Glutamatergic neuron (in vitro differentiated cells): Measurements from ENCODE around the gene PSENEN. TPM values are rescaled to one million over a fixed set of nuclear protein-coding genes. Genes with fewer than 3 reads are reported as not detected.

Experiments used
- DNase-seq: peaks from one replicate; pipeline ENCODE4 v3.0.0; 2022
- H3K27ac Mint-ChIP-seq: one replicate; pipeline ENCODE4 v1.8.0; 2020; ENCODE audit warnings: mild to moderate bottlenecking, mixed read lengths, inconsistent platforms; ENCODE audit not compliant: unreplicated experiment
- H3K27me3 Mint-ChIP-seq: one replicate; pipeline ENCODE4 v1.8.0; 2020; ENCODE audit warnings: mild to moderate bottlenecking, moderate library complexity, mixed read lengths, inconsistent platforms; ENCODE audit not compliant: unreplicated experiment
- H3K36me3 Mint-ChIP-seq: one replicate; pipeline ENCODE4 v1.8.0; 2020; ENCODE audit warnings: mild to moderate bottlenecking, mixed read lengths, inconsistent platforms; ENCODE audit not compliant: unreplicated experiment
- H3K4me1 Mint-ChIP-seq: one replicate; pipeline ENCODE4 v1.8.0; 2020; ENCODE audit warnings: mild to moderate bottlenecking, low read depth, mixed read lengths, inconsistent platforms; ENCODE audit not compliant: unreplicated experiment
- H3K4me3 Mint-ChIP-seq: one replicate; pipeline ENCODE4 v1.8.0; 2020; ENCODE audit warnings: mild to moderate bottlenecking, mixed read lengths, inconsistent platforms; ENCODE audit not compliant: unreplicated experiment
- H3K9me3 Mint-ChIP-seq: one replicate; pipeline ENCODE4 v1.8.0; 2020; ENCODE audit warnings: mild to moderate bottlenecking, moderate library complexity, mixed read lengths, inconsistent platforms; ENCODE audit not compliant: unreplicated experiment
- total RNA-seq: library from RNA; stranded (reverse); fragmentation: NEBNext Ultra II Directional; extraction: Animal tissue kit (Norgen Biotek cat#: 25700); gene quantifications from one replicate; pipeline ENCODE4 v1.2.1, GENCODE V29; 2021; ENCODE audit not compliant: unreplicated experiment
- TF ChIP-seq, protein P1 (sequence below): fragments of 200-600 bp; sonication (generic); IDR thresholded peaks from one replicate; pipeline ENCODE4 v1.5.0; 2021; ENCODE audit not compliant: partially characterized antibody, unreplicated experiment

The PSENEN gene
- total RNA-seq, 1 donor from 2014 or later: 109 TPM

DNA sequence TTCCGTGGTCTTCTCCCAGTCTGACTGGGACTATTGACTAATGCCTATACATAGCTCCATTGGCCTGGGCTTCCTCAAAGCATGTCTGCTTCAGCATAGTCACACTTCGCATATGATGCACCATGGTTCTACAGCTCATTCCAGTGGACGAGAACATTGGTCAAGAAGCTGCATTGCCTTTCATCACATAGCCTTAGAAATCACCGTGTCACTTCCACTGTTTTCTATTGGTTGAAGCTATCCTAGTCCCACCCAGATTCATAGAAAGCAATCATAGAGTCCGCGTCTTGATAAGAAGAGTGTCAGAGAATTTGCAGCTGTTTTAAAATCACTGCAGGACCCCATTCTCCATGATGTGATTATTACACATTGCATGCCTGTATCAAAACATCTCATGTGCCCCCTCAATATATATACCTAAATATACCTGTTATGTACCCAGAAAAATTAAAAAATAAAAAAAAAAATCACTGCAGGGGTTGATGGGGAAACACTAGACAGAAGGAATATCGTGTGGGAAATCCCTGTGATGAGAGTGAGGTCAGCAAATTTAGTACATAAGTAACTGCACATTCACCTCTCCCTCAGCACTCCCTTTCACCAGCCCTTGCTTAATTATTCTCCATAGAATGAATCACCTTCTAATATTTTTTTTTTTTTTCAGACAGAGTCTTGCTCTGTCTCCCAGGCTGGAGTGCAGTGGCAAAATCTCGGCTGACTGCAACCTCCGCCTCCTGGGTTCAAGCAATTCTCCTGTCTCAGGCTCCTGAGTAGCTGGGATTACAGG, 27.8 kb downstream of the PSENEN start:
- peaks cover 29% of the 10 kb centered on the region for H3K27me3 Mint-ChIP-seq
- H3K4me3 Mint-ChIP-seq: no peak overlapping the region
- peaks cover 15% of the 10 kb centered on the region for H3K9me3 Mint-ChIP-seq
- no peak overlapping the region for H3K27ac Mint-ChIP-seq
- TF ChIP-seq, protein P1, sequence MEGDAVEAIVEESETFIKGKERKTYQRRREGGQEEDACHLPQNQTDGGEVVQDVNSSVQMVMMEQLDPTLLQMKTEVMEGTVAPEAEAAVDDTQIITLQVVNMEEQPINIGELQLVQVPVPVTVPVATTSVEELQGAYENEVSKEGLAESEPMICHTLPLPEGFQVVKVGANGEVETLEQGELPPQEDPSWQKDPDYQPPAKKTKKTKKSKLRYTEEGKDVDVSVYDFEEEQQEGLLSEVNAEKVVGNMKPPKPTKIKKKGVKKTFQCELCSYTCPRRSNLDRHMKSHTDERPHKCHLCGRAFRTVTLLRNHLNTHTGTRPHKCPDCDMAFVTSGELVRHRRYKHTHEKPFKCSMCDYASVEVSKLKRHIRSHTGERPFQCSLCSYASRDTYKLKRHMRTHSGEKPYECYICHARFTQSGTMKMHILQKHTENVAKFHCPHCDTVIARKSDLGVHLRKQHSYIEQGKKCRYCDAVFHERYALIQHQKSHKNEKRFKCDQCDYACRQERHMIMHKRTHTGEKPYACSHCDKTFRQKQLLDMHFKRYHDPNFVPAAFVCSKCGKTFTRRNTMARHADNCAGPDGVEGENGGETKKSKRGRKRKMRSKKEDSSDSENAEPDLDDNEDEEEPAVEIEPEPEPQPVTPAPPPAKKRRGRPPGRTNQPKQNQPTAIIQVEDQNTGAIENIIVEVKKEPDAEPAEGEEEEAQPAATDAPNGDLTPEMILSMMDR: no peak
- H3K36me3 Mint-ChIP-seq: peaks cover 12% of the 10 kb centered on the region
- DNase-seq: no peak
- peaks cover 19% of the 10 kb centered on the region for H3K4me1 Mint-ChIP-seq

DNA sequence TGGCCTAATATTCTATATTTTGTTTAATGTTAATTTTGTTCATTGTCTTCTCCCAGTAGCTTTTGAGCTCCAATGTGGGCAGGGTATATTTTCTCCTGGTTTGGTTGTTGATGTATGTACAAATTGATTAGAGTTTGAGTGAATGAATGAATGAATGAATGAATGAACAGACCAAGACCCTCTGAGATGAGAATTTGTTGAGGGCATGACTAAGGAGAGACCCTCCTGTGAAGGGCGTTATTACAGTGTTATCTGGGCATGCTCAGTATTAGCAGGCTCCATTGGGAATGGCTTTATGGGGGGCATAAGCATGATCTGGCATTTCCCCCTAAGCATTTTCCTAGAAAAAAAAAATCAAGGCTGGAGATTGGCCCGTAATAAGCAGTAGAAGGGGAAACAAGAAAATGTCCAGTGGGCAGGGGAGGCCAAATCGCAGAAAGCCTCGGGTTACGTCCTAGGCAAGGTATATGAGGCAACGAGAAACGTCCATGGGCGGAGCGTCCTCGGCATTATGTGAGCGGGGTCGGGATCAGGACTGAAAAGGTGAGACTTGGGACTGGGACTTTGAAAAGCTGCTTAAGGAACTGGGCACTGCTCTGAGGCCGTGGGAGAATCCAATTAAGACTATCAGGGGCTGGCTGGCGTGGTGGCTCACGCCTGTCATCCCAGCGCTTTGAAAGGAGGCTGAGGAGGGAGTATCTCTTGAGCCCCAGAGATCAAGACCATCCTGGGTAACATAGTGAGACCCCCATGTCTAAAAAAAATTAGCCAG, 29.0 kb downstream of the PSENEN start:
- peaks cover 18% of the 10 kb centered on the region for H3K4me1 Mint-ChIP-seq
- TF ChIP-seq, protein P1: no peak
- peaks cover 15% of the 10 kb centered on the region for H3K9me3 Mint-ChIP-seq
- peak overlapping the region; percentile 87 for H3K4me3 Mint-ChIP-seq
- H3K36me3 Mint-ChIP-seq: peaks cover 12% of the 10 kb centered on the region
- H3K27me3 Mint-ChIP-seq: peaks cover 27% of the 10 kb centered on the region
- H3K27ac Mint-ChIP-seq: peak overlapping the region; percentile 81
- DNase-seq: no peak

DNA sequence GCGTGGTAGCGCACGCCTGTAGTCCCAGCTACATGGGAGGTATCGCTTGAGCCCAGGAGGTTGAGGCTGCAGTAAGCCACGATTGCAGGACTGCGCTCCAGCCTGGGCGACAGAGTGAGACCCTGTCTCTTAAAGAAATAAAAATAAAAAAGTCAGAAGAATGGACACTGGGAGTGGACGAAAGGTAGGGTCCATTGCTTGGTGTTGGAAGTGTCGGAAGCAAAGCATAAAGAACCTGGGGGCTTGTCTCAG, 29.5 kb downstream of the PSENEN start:
- Mint-ChIP-seq H3K4me1 (peaks cover 18% of the 10 kb centered on the region), H3K27me3 (peaks cover 28% of the 10 kb centered on the region), H3K4me3 (peak overlapping the region; percentile 87), H3K36me3 (peaks cover 12% of the 10 kb centered on the region), H3K9me3 (peaks cover 15% of the 10 kb centered on the region), H3K27ac (peak overlapping the region; percentile 81)
- DNase-seq: no peak
- TF ChIP-seq, protein P1: no peak

DNA sequence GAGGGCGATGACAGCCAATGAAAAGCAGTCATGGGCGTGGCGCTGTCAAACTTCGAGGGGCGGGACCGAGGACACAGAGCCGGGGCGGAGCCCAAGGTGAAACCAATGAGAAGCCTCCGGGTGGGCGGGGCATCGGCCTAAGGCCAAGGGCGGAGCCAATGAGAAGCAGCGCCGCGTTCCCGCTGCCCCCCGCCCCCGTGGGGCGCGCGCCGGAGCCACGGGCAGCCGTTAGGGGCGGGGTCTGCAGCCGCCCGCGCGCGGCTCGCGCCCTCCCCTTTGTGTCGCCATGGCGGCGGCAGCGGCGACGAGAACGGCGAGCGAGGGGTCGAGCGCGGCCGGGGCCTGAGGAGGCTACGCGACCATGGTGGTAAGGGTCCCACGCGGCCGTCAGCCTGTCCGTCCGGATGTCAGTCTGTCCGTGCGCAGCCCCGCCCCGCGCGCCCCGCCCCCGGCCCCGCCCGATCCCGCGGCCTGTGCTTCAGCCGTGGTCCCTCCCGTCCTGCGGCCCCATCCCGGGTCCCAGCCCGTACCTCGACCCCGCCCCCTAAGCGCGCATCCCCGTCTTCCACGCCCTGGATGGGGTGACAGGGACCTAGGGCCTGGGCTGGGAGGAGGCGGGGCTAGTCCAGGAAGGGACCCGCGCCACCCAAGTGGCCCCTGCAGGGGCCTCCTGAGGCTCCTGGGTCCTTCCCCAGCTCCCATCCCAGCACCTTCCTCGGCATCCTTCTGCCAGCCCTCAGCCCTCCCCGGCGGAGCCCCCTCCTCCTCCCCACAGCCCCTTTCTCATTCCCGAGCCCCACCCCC, 30.0 kb downstream of the PSENEN start, which contains the start of gene ARHGAP33:
ARHGAP33 (plus strand) TSS at position 267 of the 804 bp plus-strand sequence; CDS start at position 362, 95 bp downstream.
- H3K36me3 Mint-ChIP-seq: peaks cover 12% of the 10 kb centered on the region
- H3K9me3 Mint-ChIP-seq: peaks cover 15% of the 10 kb centered on the region
- peak; percentile 100 for DNase-seq
- H3K4me3 Mint-ChIP-seq: peak within 1 kb of the TSS; percentile 94
- peaks cover 18% of the 10 kb centered on the region for H3K4me1 Mint-ChIP-seq
- TF ChIP-seq, protein P1: no peak
- H3K27me3 Mint-ChIP-seq: peaks cover 28% of the 10 kb centered on the region
- H3K27ac Mint-ChIP-seq: peak within 1 kb of the TSS; percentile 92
